Gastroesophageal sphincter (tissue), 3 donors: ENCODE data around the gene CGN.

Experiments
- EP300 ChIP-seq: sonication (generic); formaldehyde crosslinking; IDR thresholded peaks from one replicate; pipeline ENCODE4 v1.6.1; 2017; ENCODE audit warnings: antibody characterized with exemption, mild to moderate bottlenecking
- POLR2A ChIP-seq, 2 donors: fragments of 450-650 bp; IDR thresholded peaks; one replicate each; pipeline ENCODE4 v1.6.1; 2017; ENCODE audit warnings: antibody characterized with exemption in 2 of 2, mild to moderate bottlenecking in 2 of 2, moderate library complexity in 1 of 2
- TF ChIP-seq, protein P1 (sequence below), 4 experiments: fragments of 200-600 bp in 2 of 4; fragments of 450-650 bp in 2 of 4; sonication (generic) in 1 of 4; IDR thresholded peaks; one replicate each; pipeline ENCODE4 v1.5.1; 2017 to 2019; ENCODE audit warnings: antibody characterized with exemption in 4 of 4, mild to moderate bottlenecking in 2 of 4, moderate library complexity in 2 of 4

DNA sequence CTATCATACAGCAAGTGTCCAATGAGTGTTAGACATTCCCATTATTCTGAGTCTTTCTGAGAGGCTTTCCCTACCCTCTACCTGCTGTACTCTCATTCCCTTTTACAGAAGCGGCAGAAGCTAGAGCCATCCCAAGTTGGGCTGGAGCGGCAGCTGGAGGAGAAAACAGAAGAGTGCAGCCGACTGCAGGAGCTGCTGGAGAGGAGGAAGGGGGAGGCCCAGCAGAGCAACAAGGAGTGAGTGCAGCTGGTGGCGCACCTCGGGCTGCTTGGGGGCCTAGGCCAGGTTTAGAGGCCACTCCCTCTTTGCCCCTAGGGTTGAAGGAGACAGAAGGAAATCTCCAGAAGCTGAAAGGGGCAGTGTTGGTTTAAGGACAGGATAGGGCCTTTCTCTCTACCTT, 12.1 kb downstream of the CGN start:
- TF ChIP-seq, protein P1, sequence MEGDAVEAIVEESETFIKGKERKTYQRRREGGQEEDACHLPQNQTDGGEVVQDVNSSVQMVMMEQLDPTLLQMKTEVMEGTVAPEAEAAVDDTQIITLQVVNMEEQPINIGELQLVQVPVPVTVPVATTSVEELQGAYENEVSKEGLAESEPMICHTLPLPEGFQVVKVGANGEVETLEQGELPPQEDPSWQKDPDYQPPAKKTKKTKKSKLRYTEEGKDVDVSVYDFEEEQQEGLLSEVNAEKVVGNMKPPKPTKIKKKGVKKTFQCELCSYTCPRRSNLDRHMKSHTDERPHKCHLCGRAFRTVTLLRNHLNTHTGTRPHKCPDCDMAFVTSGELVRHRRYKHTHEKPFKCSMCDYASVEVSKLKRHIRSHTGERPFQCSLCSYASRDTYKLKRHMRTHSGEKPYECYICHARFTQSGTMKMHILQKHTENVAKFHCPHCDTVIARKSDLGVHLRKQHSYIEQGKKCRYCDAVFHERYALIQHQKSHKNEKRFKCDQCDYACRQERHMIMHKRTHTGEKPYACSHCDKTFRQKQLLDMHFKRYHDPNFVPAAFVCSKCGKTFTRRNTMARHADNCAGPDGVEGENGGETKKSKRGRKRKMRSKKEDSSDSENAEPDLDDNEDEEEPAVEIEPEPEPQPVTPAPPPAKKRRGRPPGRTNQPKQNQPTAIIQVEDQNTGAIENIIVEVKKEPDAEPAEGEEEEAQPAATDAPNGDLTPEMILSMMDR (IDR thresholded peaks at IDR 0.05) = no peak
- TF ChIP-seq POLR2A (IDR thresholded peaks at IDR 0.05) (no peak), EP300 (no peak)
